Measurements from ENCODE around the gene ZNF624. TPM values are rescaled to one million over a fixed set of nuclear protein-coding genes. Genes with fewer than 3 reads are reported as not detected.

Gene ZNF624
- total and polyA plus RNA-seq, 2 experiments from 2014 or later: 2.7 to 3.9 TPM

GRCh38 chr17:16584273-16584995, 69.2 kb downstream of the ZNF624 start (continued):
- TF ChIP-seq, protein P1, sequence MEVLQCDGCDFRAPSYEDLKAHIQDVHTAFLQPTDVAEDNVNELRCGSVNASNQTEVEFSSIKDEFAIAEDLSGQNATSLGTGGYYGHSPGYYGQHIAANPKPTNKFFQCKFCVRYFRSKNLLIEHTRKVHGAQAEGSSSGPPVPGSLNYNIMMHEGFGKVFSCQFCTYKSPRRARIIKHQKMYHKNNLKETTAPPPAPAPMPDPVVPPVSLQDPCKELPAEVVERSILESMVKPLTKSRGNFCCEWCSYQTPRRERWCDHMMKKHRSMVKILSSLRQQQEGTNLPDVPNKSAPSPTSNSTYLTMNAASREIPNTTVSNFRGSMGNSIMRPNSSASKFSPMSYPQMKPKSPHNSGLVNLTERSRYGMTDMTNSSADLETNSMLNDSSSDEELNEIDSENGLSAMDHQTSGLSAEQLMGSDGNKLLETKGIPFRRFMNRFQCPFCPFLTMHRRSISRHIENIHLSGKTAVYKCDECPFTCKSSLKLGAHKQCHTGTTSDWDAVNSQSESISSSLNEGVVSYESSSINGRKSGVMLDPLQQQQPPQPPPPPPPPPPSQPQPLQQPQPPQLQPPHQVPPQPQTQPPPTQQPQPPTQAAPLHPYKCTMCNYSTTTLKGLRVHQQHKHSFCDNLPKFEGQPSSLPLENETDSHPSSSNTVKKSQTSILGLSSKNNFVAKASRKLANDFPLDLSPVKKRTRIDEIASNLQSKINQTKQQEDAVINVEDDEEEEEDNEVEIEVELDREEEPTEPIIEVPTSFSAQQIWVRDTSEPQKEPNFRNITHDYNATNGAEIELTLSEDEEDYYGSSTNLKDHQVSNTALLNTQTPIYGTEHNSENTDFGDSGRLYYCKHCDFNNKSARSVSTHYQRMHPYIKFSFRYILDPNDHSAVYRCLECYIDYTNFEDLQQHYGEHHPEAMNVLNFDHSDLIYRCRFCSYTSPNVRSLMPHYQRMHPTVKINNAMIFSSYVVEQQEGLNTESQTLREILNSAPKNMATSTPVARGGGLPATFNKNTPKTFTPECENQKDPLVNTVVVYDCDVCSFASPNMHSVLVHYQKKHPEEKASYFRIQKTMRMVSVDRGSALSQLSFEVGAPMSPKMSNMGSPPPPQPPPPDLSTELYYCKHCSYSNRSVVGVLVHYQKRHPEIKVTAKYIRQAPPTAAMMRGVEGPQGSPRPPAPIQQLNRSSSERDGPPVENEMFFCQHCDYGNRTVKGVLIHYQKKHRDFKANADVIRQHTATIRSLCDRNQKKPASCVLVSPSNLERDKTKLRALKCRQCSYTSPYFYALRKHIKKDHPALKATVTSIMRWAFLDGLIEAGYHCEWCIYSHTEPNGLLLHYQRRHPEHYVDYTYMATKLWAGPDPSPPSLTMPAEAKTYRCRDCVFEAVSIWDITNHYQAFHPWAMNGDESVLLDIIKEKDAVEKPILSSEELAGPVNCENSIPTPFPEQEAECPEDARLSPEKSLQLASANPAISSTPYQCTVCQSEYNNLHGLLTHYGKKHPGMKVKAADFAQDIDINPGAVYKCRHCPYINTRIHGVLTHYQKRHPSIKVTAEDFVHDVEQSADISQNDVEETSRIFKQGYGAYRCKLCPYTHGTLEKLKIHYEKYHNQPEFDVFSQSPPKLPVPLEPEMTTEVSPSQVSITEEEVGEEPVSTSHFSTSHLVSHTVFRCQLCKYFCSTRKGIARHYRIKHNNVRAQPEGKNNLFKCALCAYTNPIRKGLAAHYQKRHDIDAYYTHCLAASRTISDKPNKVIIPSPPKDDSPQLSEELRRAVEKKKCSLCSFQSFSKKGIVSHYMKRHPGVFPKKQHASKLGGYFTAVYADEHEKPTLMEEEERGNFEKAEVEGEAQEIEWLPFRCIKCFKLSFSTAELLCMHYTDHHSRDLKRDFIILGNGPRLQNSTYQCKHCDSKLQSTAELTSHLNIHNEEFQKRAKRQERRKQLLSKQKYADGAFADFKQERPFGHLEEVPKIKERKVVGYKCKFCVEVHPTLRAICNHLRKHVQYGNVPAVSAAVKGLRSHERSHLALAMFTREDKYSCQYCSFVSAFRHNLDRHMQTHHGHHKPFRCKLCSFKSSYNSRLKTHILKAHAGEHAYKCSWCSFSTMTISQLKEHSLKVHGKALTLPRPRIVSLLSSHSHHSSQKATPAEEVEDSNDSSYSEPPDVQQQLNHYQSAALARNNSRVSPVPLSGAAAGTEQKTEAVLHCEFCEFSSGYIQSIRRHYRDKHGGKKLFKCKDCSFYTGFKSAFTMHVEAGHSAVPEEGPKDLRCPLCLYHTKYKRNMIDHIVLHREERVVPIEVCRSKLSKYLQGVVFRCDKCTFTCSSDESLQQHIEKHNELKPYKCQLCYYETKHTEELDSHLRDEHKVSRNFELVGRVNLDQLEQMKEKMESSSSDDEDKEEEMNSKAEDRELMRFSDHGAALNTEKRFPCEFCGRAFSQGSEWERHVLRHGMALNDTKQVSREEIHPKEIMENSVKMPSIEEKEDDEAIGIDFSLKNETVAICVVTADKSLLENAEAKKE (CRISPR knock-in tag; IDR thresholded peaks at IDR 0.05): no peak

- Histone ChIP-seq H3K9me2 (ENCODE audit: insufficient read depth) (no peaks in the 10 kb centered on the region), H3F3A (replicated peaks; ENCODE audit: low read depth) (peaks cover 3% of the 10 kb centered on the region; the same call in 1 of the 2 replicates), H4K20me1 (replicated peaks; ENCODE audit: insufficient read depth) (no peaks in the 10 kb centered on the region), H2AFZ (peak overlapping the region; percentile 84), H3K27me3 (ENCODE audit: insufficient read depth) (peaks cover 29% of the 10 kb centered on the region), H3K4me1 (ENCODE audit: insufficient read depth) (peaks cover 7% of the 10 kb centered on the region), H3K36me3 (ENCODE audit: insufficient read depth) (no peaks in the 10 kb centered on the region), H3K79me2 (replicated peaks; ENCODE audit: insufficient read depth) (no peaks in the 10 kb centered on the region), H3K4me2 (peak overlapping the region; percentile 78), H3K27ac (ENCODE audit: low read depth) (no peak overlapping the region), H3K4me3 (peak overlapping the region; percentile 54)
- Mint-ChIP-seq H3K27me3 (ENCODE audit: insufficient read depth, low read depth, poor library complexity) (peaks cover 18% of the 10 kb centered on the region), H3K4me1 (peaks cover 7% of the 10 kb centered on the region; the same call in 2 of the 3 replicates), H3K4me3 (peak overlapping the region; percentile 72; the same call in 2 of the 3 replicates), H3K27ac (no peak overlapping the region), H3K9me3 (peaks cover 8% of the 10 kb centered on the region; the same call in 2 of the 3 replicates), H3K36me3 (ENCODE audit: low read depth) (no peaks in the 10 kb centered on the region)
- no peak for DNase-seq (ENCODE audit: low spot score)
- ATAC-seq: peak; percentile 24
- TF ChIP-seq, protein P1 (CRISPR knock-in tag; IDR thresholded peaks at IDR 0.05): no peak
- TF ChIP-seq EZH2phosphoT487 (IDR thresholded peaks at IDR 0.05; ENCODE audit: unreplicated experiment): no peak
- no peak for TF ChIP-seq CTCF (conservative IDR thresholded peaks at IDR 0.05; ENCODE audit: low read depth in 2 of 2)
- TF ChIP-seq JUNB (IDR thresholded peaks at IDR 0.05; ENCODE audit: unreplicated experiment): no peak
- TF ChIP-seq CREB1 (CRISPR knock-in tag; IDR thresholded peaks at IDR 0.05; ENCODE audit: low read depth): no peak
- no peak for TF ChIP-seq NANOG (IDR thresholded peaks at IDR 0.05; ENCODE audit: borderline replicate concordance)
These were observed 69.9 kb downstream of the ZNF624 start for GRCh38 chr17:16583781-16584180.
